Measurements from ENCODE around the gene SPTBN5.

- TF ChIP-seq CTCF (IDR thresholded peaks at IDR 0.05) (no peak), POLR2A (IDR thresholded peaks at IDR 0.05) (no peak)
Measured at GRCh38 chr15:41848631-41849030, 45.2 kb downstream of the SPTBN5 start.
